ENCODE results near the gene NUP210L. TPM values are rescaled to one million over a fixed set of nuclear protein-coding genes. Genes with fewer than 3 reads are reported as not detected.

Gene NUP210L
- total and polyA plus RNA-seq, 2 of the 13 experiments (the other 11 are each of a cell fraction or from before 2014, with no cell fraction given): not detected

GRCh38 chr1:153977250-153978240 is 177.3 kb downstream of the NUP210L start, which contains the start of gene JTB (continued):
- peak; percentile 92 for TF ChIP-seq ZBTB25 (CRISPR knock-in tag; IDR thresholded peaks at IDR 0.05)
- TF ChIP-seq TEAD2 (CRISPR knock-in tag; IDR thresholded peaks at IDR 0.05): no peak
- TF ChIP-seq ZNF253 (CRISPR knock-in tag; IDR thresholded peaks at IDR 0.05; ENCODE audit: borderline replicate concordance): no peak
- no peak; the same call in 1 of the 2 replicates for TF ChIP-seq AFF4 (CRISPR knock-in tag; IDR thresholded peaks at IDR 0.05)
- peak; percentile 75; the same call in 1 of the 2 replicates for TF ChIP-seq IKZF5 (CRISPR knock-in tag; IDR thresholded peaks at IDR 0.05)
- no peak for TF ChIP-seq ZNF83 (CRISPR knock-in tag; IDR thresholded peaks at IDR 0.05; ENCODE audit: borderline replicate concordance)
- no peak for TF ChIP-seq RFX5 (IDR thresholded peaks at IDR 0.05; ENCODE audit: low read depth, low read length)
- TF ChIP-seq ESRRA (CRISPR knock-in tag; IDR thresholded peaks at IDR 0.05; ENCODE audit: low read depth): peak; percentile 53; the same call in 1 of the 2 replicates
- no peak for TF ChIP-seq MTF1 (CRISPR knock-in tag; IDR thresholded peaks at IDR 0.05)
- peak; percentile 47; the same call in 1 of the 2 replicates for TF ChIP-seq SALL2 (CRISPR knock-in tag; IDR thresholded peaks at IDR 0.05)
- TF ChIP-seq ETV6 (CRISPR knock-in tag; conservative IDR thresholded peaks at IDR 0.05): no peak; the same call in 1 of the 2 replicates
- TF ChIP-seq AKAP8 (CRISPR knock-in tag; IDR thresholded peaks at IDR 0.05): no peak
- TF ChIP-seq NFRKB (IDR thresholded peaks at IDR 0.05): no peak
- peak; percentile 81 for TF ChIP-seq CREM (IDR thresholded peaks at IDR 0.05)
- TF ChIP-seq CREM (CRISPR knock-in tag; IDR thresholded peaks at IDR 0.05): no peak
- TF ChIP-seq ZNF674 (CRISPR knock-in tag; IDR thresholded peaks at IDR 0.05; ENCODE audit: low read depth): no peak
- peak; percentile 59; the same call in 1 of the 2 replicates for TF ChIP-seq THAP9 (CRISPR knock-in tag; IDR thresholded peaks at IDR 0.05; ENCODE audit: borderline replicate concordance)
- no peak for TF ChIP-seq ZNF484 (CRISPR knock-in tag; IDR thresholded peaks at IDR 0.05; ENCODE audit: borderline replicate concordance, low read depth)
- TF ChIP-seq ZNF639 (CRISPR knock-in tag; conservative IDR thresholded peaks at IDR 0.05): peak; percentile 86

All from HepG2 (cell line).